HG03039 (cell line): ENCODE results near the gene PDXP.

ENCODE experiments used
- ATAC-seq: cut with Tn5 transposase; IDR thresholded peaks from one replicate; pipeline ENCODE4 v1.9.1; 2021; ENCODE audit warnings: mild to moderate bottlenecking, moderate library complexity; ENCODE audit not compliant: unreplicated experiment

PDXP gene

GRCh38 chr22:37627545-37627944 is 31.0 kb upstream of the PDXP start:
- no peak for ATAC-seq

GRCh38 chr22:37628830-37629229 is 29.7 kb upstream of the PDXP start:
- ATAC-seq, result no peak

- ATAC-seq, result no peak
Observed at GRCh38 chr22:37629928-37630327, 28.6 kb upstream of the PDXP start.

GRCh38 chr22:37630839-37631435 is 27.6 kb upstream of the PDXP start:
- no peak for ATAC-seq

- no peak for ATAC-seq
Observed at GRCh38 chr22:37631448-37632173, 26.9 kb upstream of the PDXP start.

- no peak for ATAC-seq
Observed at GRCh38 chr22:37632174-37633088, 26.1 kb upstream of the PDXP start.

- ATAC-seq, result peak; percentile 46
Observed at GRCh38 chr22:37633089-37633624, 25.4 kb upstream of the PDXP start.

GRCh38 chr22:37633625-37634416 is 24.7 kb upstream of the PDXP start:
- peak; percentile 40 for ATAC-seq

GRCh38 chr22:37634417-37634924 is 24.1 kb upstream of the PDXP start:
- ATAC-seq, result no peak

GRCh38 chr22:37635157-37635556 is 23.4 kb upstream of the PDXP start:
- no peak for ATAC-seq

GRCh38 chr22:37636186-37636948 is 22.2 kb upstream of the PDXP start:
- no peak for ATAC-seq

GRCh38 chr22:37636949-37637273 is 21.6 kb upstream of the PDXP start:
- ATAC-seq, result no peak

GRCh38 chr22:37638391-37639069 is 20.0 kb upstream of the PDXP start:
- ATAC-seq, result no peak

- no peak for ATAC-seq
Observed at GRCh38 chr22:37639070-37639760, 19.3 kb upstream of the PDXP start, which contains the start of gene SH3BP1. Gene SH3BP1, plus strand, starts transcription at chr22:37639669. Its CDS starts 119 bp downstream, at chr22:37639788.

- ATAC-seq, result no peak
Observed at GRCh38 chr22:37639771-37640590, 18.5 kb upstream of the PDXP start.

GRCh38 chr22:37640591-37641560 is 17.6 kb upstream of the PDXP start:
- no peak for ATAC-seq

GRCh38 chr22:37641561-37641949 is 17.0 kb upstream of the PDXP start:
- ATAC-seq, result no peak
